SK-N-SH treated with all-trans-retinoic acid at 6 μM for 48 hours (cell line): ENCODE data around the gene TNIP1.

Experiments used
- ARNTL ChIP-seq: fragments of 450-650 bp; formaldehyde crosslinking; IDR thresholded peaks from 2 replicates; pipeline ENCODE4 v1.5.0; 2020; ENCODE audit warnings: low read depth, mild to moderate bottlenecking, moderate library complexity, borderline replicate concordance
- CREB5 ChIP-seq: fragments of 250-450 bp; sonication (Bioruptor Pico); IDR thresholded peaks from 2 replicates; pipeline ENCODE4 v1.5.1; 2020; ENCODE audit warnings: low read depth, mild to moderate bottlenecking, moderate library complexity
- CSRNP3 ChIP-seq: fragments of 250-450 bp; sonication (Bioruptor Pico); IDR thresholded peaks from 2 replicates; pipeline ENCODE4 v1.5.1; 2021; ENCODE audit warnings: mild to moderate bottlenecking, moderate library complexity
- GLIS3 ChIP-seq: fragments of 250-450 bp; sonication (Bioruptor Pico); IDR thresholded peaks from 2 replicates; pipeline ENCODE4 v1.5.0; 2020; ENCODE audit warnings: mild to moderate bottlenecking, moderate library complexity
- ISL1 ChIP-seq: fragments of 250-450 bp; sonication (Bioruptor Pico); IDR thresholded peaks from 2 replicates; pipeline ENCODE4 v2.1.2; 2022; ENCODE audit warnings: mild to moderate bottlenecking, moderate library complexity
- OSR1 ChIP-seq: fragments of 250-450 bp; sonication (Bioruptor Pico); IDR thresholded peaks from 2 replicates; pipeline ENCODE4 v1.8.0; 2022; ENCODE audit warnings: moderate library complexity, mild to moderate bottlenecking, inconsistent platforms
- PATZ1 ChIP-seq: fragments of 250-450 bp; sonication (Bioruptor Pico); IDR thresholded peaks from 2 replicates; pipeline ENCODE4 v1.8.0; 2020; ENCODE audit warnings: mild to moderate bottlenecking, moderate library complexity, borderline replicate concordance
- PPARA ChIP-seq: fragments of 250-450 bp; sonication (Bioruptor Pico); IDR thresholded peaks from 2 replicates; pipeline ENCODE4 v1.5.0; 2020; ENCODE audit warnings: mild to moderate bottlenecking, borderline replicate concordance
- RARB ChIP-seq: fragments of 250-450 bp; sonication (Bioruptor Pico); IDR thresholded peaks from 2 replicates; pipeline ENCODE4 v1.8.0; 2021; ENCODE audit warnings: mild to moderate bottlenecking, moderate library complexity
- TCF4 ChIP-seq: fragments of 250-450 bp; sonication (Bioruptor Pico); IDR thresholded peaks from 2 replicates; pipeline ENCODE4 v1.8.0; 2021; ENCODE audit warnings: mild to moderate bottlenecking, moderate library complexity, borderline replicate concordance
- TOX ChIP-seq: fragments of 250-450 bp; sonication (Bioruptor Pico); IDR thresholded peaks from 2 replicates; pipeline ENCODE4 v1.8.0; 2021; ENCODE audit warnings: mild to moderate bottlenecking, moderate library complexity, borderline replicate concordance
- ZNF565 ChIP-seq: fragments of 450-650 bp; formaldehyde crosslinking; conservative IDR thresholded peaks from 2 replicates; pipeline ENCODE4 v1.5.0; 2020; ENCODE audit warnings: low read depth, mild to moderate bottlenecking, moderate library complexity
- ZNF70 ChIP-seq: fragments of 450-650 bp; formaldehyde crosslinking; IDR thresholded peaks from 2 replicates; pipeline ENCODE4 v1.5.0; 2020; ENCODE audit warnings: mild to moderate bottlenecking, moderate library complexity
- ZNF8 ChIP-seq: fragments of 450-650 bp; formaldehyde crosslinking; IDR thresholded peaks from 2 replicates; pipeline ENCODE4 v1.5.0; 2020; ENCODE audit warnings: mild to moderate bottlenecking, moderate library complexity

- TF ChIP-seq CSRNP3 (CRISPR knock-in tag) (no peak), OSR1 (CRISPR knock-in tag) (no peak), GLIS3 (CRISPR knock-in tag) (no peak), PATZ1 (CRISPR knock-in tag) (no peak), CREB5 (CRISPR knock-in tag) (no peak), ZNF70 (CRISPR knock-in tag) (no peak), ZNF565 (no peak), TOX (no peak), ZNF8 (CRISPR knock-in tag) (no peak), ISL1 (CRISPR knock-in tag) (no peak), RARB (no peak), PPARA (CRISPR knock-in tag) (no peak), ARNTL (CRISPR knock-in tag) (no peak), TCF4 (no peak)
These were observed 24.7 kb upstream of the TNIP1 start for GRCh38 chr5:151105561-151105960.
